Measurements from ENCODE around the gene TMEM247. TPM values are rescaled to one million over a fixed set of nuclear protein-coding genes. Genes with fewer than 3 reads are reported as not detected.

Gene TMEM247
- polyA plus RNA-seq, 1 of the 3 experiments (the other 2 are of a cell fraction) = not detected

- Histone ChIP-seq H3K4me3 (ENCODE audit: low read depth in 2 of 2, low read length in 1 of 2) (no peak overlapping the region), H3F3A (replicated peaks; ENCODE audit: insufficient read depth) (no peaks in the 10 kb centered on the region), H3K4me1 (ENCODE audit: control insufficient read depth in 1 of 2, insufficient read depth in 2 of 2, low read depth in 1 of 2, low read length in 1 of 2) (no peaks in the 10 kb centered on the region), H3K9ac (no peak overlapping the region), H4K20me1 (ENCODE audit: insufficient read depth) (no peaks in the 10 kb centered on the region), H2AFZ (ENCODE audit: low read depth) (no peak overlapping the region), H3K27ac (ENCODE audit: low read depth in 2 of 2, low read length in 1 of 2) (no peak overlapping the region), H3K27me3 (ENCODE audit: insufficient read depth) (no peaks in the 10 kb centered on the region), H3K36me3 (replicated peaks in 1 of 2; ENCODE audit: control insufficient read depth in 1 of 2, insufficient read depth in 2 of 2, low read length in 1 of 2) (peaks cover 0 to 2% of the 10 kb centered on the region in 2 experiments), H3K9me2 (no peaks in the 10 kb centered on the region), H3K9me3 (no peaks in the 10 kb centered on the region), H3K79me2 (ENCODE audit: insufficient read depth) (no peaks in the 10 kb centered on the region), H3K4me2 (no peak overlapping the region)
- WGBS (ENCODE audit: low lambda C conversion rate) = 88% methylated on average over 1 of the region's 1 CpG
- POLR2A ChIA-PET = no interaction called here
- CTCF ChIA-PET = interaction anchor here (0.5 kb wide), 1 partner anchor 152 kb away, joined by 3 read pairs; no protein-coding TSS in a partner anchor
- no peak for TF ChIP-seq FOXJ3 (CRISPR knock-in tag; IDR thresholded peaks at IDR 0.05)
- TF ChIP-seq YY1 (IDR thresholded peaks at IDR 0.05; ENCODE audit: low read depth) = no peak
- no peak for TF ChIP-seq NRF1 (IDR thresholded peaks at IDR 0.05; ENCODE audit: low read depth, low read length)
- TF ChIP-seq REST (IDR thresholded peaks at IDR 0.05; ENCODE audit: low read depth, low read length) = no peak
- no peak for TF ChIP-seq SIN3A (IDR thresholded peaks at IDR 0.05; ENCODE audit: borderline replicate concordance, low read depth, low read length)
- no peak for TF ChIP-seq PBX3 (IDR thresholded peaks at IDR 0.05)
- TF ChIP-seq FOXM1 (IDR thresholded peaks at IDR 0.05; ENCODE audit: low read depth) = no peak
- no peak for DNase-seq
These were observed 49.5 kb downstream of the TMEM247 start for GRCh38 chr2:46528880-46529279.

GRCh38 chr2:46530639-46531038 is 51.3 kb downstream of the TMEM247 start:
- no peak overlapping the region for H3K4me2 ChIP-seq
- no peak overlapping the region for H3K27ac ChIP-seq (ENCODE audit: low read depth in 2 of 2, low read length in 1 of 2)
- POLR2A ChIA-PET = no interaction called here
- H3K9me2 ChIP-seq = no peaks in the 10 kb centered on the region
- H3K9me3 ChIP-seq = no peaks in the 10 kb centered on the region
- no peaks in the 10 kb centered on the region for H3K27me3 ChIP-seq (ENCODE audit: insufficient read depth)
- no peaks in the 10 kb centered on the region for H3K4me1 ChIP-seq (ENCODE audit: control insufficient read depth in 1 of 2, insufficient read depth in 2 of 2, low read depth in 1 of 2, low read length in 1 of 2)
- 84% methylated on average over 7 of the region's 7 CpGs for WGBS (ENCODE audit: low lambda C conversion rate)
- H3K4me3 ChIP-seq (ENCODE audit: low read depth in 2 of 2, low read length in 1 of 2) = no peak overlapping the region
- no peak for DNase-seq
- no peak overlapping the region for H3K9ac ChIP-seq
- no peaks in the 10 kb centered on the region for H3F3A ChIP-seq (replicated peaks; ENCODE audit: insufficient read depth)
- H2AFZ ChIP-seq (ENCODE audit: low read depth) = no peak overlapping the region
- no peaks in the 10 kb centered on the region for H4K20me1 ChIP-seq (ENCODE audit: insufficient read depth)
- CTCF ChIA-PET = interaction anchor here (1.1 to 1.4 kb wide), 2 partner anchors 19 to 20 kb away, joined by 3 read pairs; no protein-coding TSS in a partner anchor
- no peaks in the 10 kb centered on the region for H3K79me2 ChIP-seq (ENCODE audit: insufficient read depth)
- peaks cover 0 to 4% of the 10 kb centered on the region in 2 experiments for H3K36me3 ChIP-seq (replicated peaks in 1 of 2; ENCODE audit: control insufficient read depth in 1 of 2, insufficient read depth in 2 of 2, low read length in 1 of 2)
- TF ChIP-seq ZBTB33 (IDR thresholded peaks at IDR 0.05; ENCODE audit: borderline replicate concordance, low read depth) (no peak), GABPA (IDR thresholded peaks at IDR 0.05; ENCODE audit: low read depth) (no peak), EP300 (IDR thresholded peaks at IDR 0.05; ENCODE audit: borderline replicate concordance in 1 of 2, low read depth in 1 of 2, low read length in 1 of 2) (no peak), TCF12 (IDR thresholded peaks at IDR 0.05) (no peak), JUND (IDR thresholded peaks at IDR 0.05) (no peak), PBX3 (IDR thresholded peaks at IDR 0.05) (no peak), RAD21 (IDR thresholded peaks at IDR 0.05; ENCODE audit: low read length) (no peak), FOSL2 (IDR thresholded peaks at IDR 0.05; ENCODE audit: borderline replicate concordance, low read depth) (no peak), MXI1 (IDR thresholded peaks at IDR 0.05; ENCODE audit: low read depth, low read length) (no peak), POLR2AphosphoS5 (IDR thresholded peaks at IDR 0.05; ENCODE audit: low read depth, low read length) (no peak), EZH2phosphoT487 (IDR thresholded peaks at IDR 0.05; ENCODE audit: borderline replicate concordance, low read depth) (no peak)

Measured in SK-N-SH (cell line).